BLaER1 treated with 17β-estradiol and CSF1 and Interleukin-3, amounts not matched to agents 10 nM and 100 nM (cell line): ENCODE results near the gene NPC1.

Experiments
- H3K27ac ChIP-seq, 11 experiments: shearing (Covaris generic); formaldehyde crosslinking; 2 replicates each; pipeline ENCODE4 v1.8.1; 2022
- H3K27me3 ChIP-seq, 11 experiments: shearing (Covaris generic); formaldehyde crosslinking; 2 replicates each; pipeline ENCODE4 v1.8.1; 2022
- H3K36me3 ChIP-seq, 11 experiments: shearing (Covaris generic); formaldehyde crosslinking; 2 replicates each; pipeline ENCODE4 v1.8.1; 2022
- H3K4me1 ChIP-seq, 10 experiments: shearing (Covaris generic); formaldehyde crosslinking; 2 replicates each; pipeline ENCODE4 v1.8.1; 2022
- H3K4me2 ChIP-seq, 11 experiments: shearing (Covaris generic); formaldehyde crosslinking; 2 replicates each; pipeline ENCODE4 v1.8.1; 2022
- H3K4me3 ChIP-seq, 10 experiments: shearing (Covaris generic); formaldehyde crosslinking; 2 replicates each; pipeline ENCODE4 v1.8.1; 2022
- H3K9ac ChIP-seq, 11 experiments: shearing (Covaris generic); formaldehyde crosslinking; 2 replicates each; pipeline ENCODE4 v1.8.1; 2022
- H3K9me3 ChIP-seq, 11 experiments: shearing (Covaris generic); formaldehyde crosslinking; replicated peaks in 1 of 11; 2 replicates each; pipeline ENCODE4 v1.8.1; 2022
- H4K20me1 ChIP-seq, 11 experiments: shearing (Covaris generic); formaldehyde crosslinking; 2 replicates each; pipeline ENCODE4 v1.8.1; 2022
- Cebpa-rat ChIP-seq, 11 experiments: shearing (Covaris generic); IDR thresholded peaks; 2 replicates each; pipeline ENCODE4 v1.8.1; 2022

Gene NPC1

DNA sequence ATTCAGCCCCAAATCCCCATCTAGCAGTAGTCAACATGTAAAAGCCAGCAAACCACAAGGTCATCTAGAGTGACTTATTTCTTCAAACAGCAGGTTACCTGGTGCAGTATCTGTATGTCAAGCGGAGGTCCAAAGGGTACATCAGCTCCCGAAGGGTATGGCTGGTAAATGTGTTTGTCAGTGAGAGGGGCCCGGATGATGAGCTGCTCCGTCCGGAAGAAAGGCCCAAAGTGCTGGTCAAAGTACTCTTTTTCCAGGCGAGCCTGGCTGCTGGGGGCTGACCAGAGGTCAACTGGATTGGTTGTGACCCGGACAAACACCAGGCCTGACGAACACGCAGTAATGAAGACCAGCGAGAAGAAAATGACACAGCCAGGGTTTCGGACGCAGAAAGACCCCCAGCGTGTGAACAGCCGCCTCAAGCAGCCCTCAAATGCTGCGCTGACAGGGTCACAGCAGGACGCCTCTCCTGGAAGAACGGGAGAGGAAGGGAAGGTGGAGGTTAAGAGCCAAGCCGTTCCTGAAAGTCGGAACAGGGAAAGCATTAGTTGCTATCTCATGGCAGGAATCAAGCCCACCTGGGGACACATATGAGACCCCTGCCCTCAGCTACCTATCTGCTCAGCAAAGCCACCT, 30.0 kb downstream of the NPC1 start:
- Histone ChIP-seq H4K20me1 (peaks cover 0 to 94% (median 0%) of the 10 kb centered on the region in 11 experiments; a peak in 11 of 22 replicates), H3K9ac (no peak overlapping the region), H3K27ac (no peak overlapping the region), H3K4me1 (no peaks in the 10 kb centered on the region), H3K4me3 (no peak overlapping the region), H3K4me2 (no peak overlapping the region), H3K27me3 (peaks cover 0 to 34% (median 0%) of the 10 kb centered on the region in 11 experiments; a peak in 2 of 22 replicates), H3K36me3 (peaks cover 93 to 98% (median 97%) of the 10 kb centered on the region in 11 experiments), H3K9me3 (no peaks in the 10 kb centered on the region)
- no peak for TF ChIP-seq Cebpa-rat (IDR thresholded peaks at IDR 0.05)

GRCh38 chr18:23553887-23554286, 32.4 kb downstream of the NPC1 start:
- Histone ChIP-seq H3K27me3 (peaks cover 0 to 23% (median 0%) of the 10 kb centered on the region in 11 experiments; a peak in 2 of 22 replicates), H4K20me1 (peaks cover 0 to 96% (median 0%) of the 10 kb centered on the region in 11 experiments; a peak in 11 of 22 replicates), H3K9ac (no peak overlapping the region), H3K4me1 (no peaks in the 10 kb centered on the region), H3K9me3 (no peaks in the 10 kb centered on the region), H3K4me3 (no peak overlapping the region), H3K27ac (no peak overlapping the region), H3K4me2 (no peak overlapping the region), H3K36me3 (peaks cover 94 to 98% (median 97%) of the 10 kb centered on the region in 11 experiments)
- TF ChIP-seq Cebpa-rat (IDR thresholded peaks at IDR 0.05), result no peak

DNA sequence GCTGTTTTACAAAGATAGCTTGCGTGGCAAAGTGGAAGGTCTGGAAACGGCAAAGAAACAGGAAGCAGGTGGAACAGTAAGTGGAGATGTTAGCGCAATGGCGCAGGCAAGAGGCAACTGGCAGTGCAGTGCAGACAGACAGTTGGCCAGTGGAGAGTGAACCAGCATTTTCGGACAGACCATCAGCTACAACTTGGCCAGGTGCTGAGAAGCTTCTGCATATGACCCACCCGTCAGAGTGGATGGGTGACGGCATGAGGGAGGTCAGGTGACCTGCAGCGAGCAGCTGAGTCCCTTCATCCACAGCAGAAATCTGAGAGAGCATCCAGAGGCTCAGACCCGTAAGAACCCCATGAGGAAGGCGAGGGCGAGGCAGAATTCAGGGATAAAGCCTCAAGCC, 33.8 kb downstream of the NPC1 start:
- no peak overlapping the region for H3K4me2 ChIP-seq
- no peak overlapping the region for H3K9ac ChIP-seq
- H3K27me3 ChIP-seq, result peaks cover 0 to 19% (median 0%) of the 10 kb centered on the region in 11 experiments; a peak in 2 of 22 replicates
- no peak overlapping the region for H3K4me3 ChIP-seq
- H3K27ac ChIP-seq, result no peak overlapping the region
- TF ChIP-seq Cebpa-rat (IDR thresholded peaks at IDR 0.05), result no peak
- no peaks in the 10 kb centered on the region for H3K4me1 ChIP-seq
- peaks cover 0 to 100% (median 0%) of the 10 kb centered on the region in 11 experiments; a peak in 11 of 22 replicates for H4K20me1 ChIP-seq
- H3K36me3 ChIP-seq, result peaks cover 97 to 100% (median 100%) of the 10 kb centered on the region in 11 experiments
- no peaks in the 10 kb centered on the region for H3K9me3 ChIP-seq

GRCh38 chr18:23551978-23552377, 34.3 kb downstream of the NPC1 start:
- Histone ChIP-seq H4K20me1 (peaks cover 0 to 100% (median 0%) of the 10 kb centered on the region in 11 experiments; a peak in 11 of 22 replicates), H3K4me1 (no peaks in the 10 kb centered on the region), H3K27me3 (peaks cover 0 to 19% (median 0%) of the 10 kb centered on the region in 11 experiments; a peak in 2 of 22 replicates), H3K4me2 (no peak overlapping the region), H3K27ac (no peak overlapping the region), H3K4me3 (no peak overlapping the region), H3K9ac (no peak overlapping the region), H3K36me3 (peaks cover 97 to 100% (median 100%) of the 10 kb centered on the region in 11 experiments), H3K9me3 (no peaks in the 10 kb centered on the region)
- TF ChIP-seq Cebpa-rat (IDR thresholded peaks at IDR 0.05), result no peak

- H3K36me3 ChIP-seq, result peaks cover 97 to 100% (median 100%) of the 10 kb centered on the region in 11 experiments
- H3K4me3 ChIP-seq, result no peak overlapping the region
- peaks cover 0 to 100% (median 0%) of the 10 kb centered on the region in 11 experiments; a peak in 10 of 22 replicates for H4K20me1 ChIP-seq
- no peaks in the 10 kb centered on the region for H3K9me3 ChIP-seq
- TF ChIP-seq Cebpa-rat (IDR thresholded peaks at IDR 0.05), result no peak
- no peak overlapping the region for H3K27ac ChIP-seq
- no peak overlapping the region for H3K4me2 ChIP-seq
- H3K27me3 ChIP-seq, result peaks cover 0 to 14% (median 0%) of the 10 kb centered on the region in 11 experiments; a peak in 2 of 22 replicates
- H3K4me1 ChIP-seq, result no peaks in the 10 kb centered on the region
- H3K9ac ChIP-seq, result no peak overlapping the region
Measured at GRCh38 chr18:23550898-23551297, 35.4 kb downstream of the NPC1 start.

DNA sequence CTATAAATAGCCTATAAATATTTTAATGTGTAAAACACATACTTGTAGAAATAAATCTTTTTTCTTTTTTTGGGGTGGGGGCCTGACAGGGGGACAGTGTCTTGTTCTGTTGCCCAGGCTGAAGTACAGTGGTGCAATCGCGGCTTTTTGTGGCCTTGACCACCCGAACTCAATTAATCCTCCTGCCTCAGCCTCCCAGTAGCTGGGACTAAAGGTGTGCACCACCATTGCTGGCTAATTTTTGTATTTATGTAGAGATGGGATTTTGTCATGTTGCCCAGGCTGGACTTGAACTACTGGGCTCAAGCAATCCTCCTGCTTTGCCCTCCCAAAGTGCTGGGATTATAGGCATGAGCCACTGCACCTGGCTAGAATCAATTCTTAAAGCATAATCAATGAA, 37.6 kb downstream of the NPC1 start:
- Histone ChIP-seq H3K36me3 (peaks cover 97 to 100% (median 100%) of the 10 kb centered on the region in 11 experiments), H3K27ac (no peak overlapping the region), H3K27me3 (peaks cover 0 to 36% (median 0%) of the 10 kb centered on the region in 11 experiments; a peak in 5 of 22 replicates), H3K9me3 (no peaks in the 10 kb centered on the region), H3K9ac (no peak overlapping the region), H3K4me1 (no peaks in the 10 kb centered on the region), H3K4me2 (no peak overlapping the region), H3K4me3 (no peak overlapping the region), H4K20me1 (peaks cover 0 to 100% (median 0%) of the 10 kb centered on the region in 11 experiments; a peak in 9 of 22 replicates)
- no peak for TF ChIP-seq Cebpa-rat (IDR thresholded peaks at IDR 0.05)

DNA sequence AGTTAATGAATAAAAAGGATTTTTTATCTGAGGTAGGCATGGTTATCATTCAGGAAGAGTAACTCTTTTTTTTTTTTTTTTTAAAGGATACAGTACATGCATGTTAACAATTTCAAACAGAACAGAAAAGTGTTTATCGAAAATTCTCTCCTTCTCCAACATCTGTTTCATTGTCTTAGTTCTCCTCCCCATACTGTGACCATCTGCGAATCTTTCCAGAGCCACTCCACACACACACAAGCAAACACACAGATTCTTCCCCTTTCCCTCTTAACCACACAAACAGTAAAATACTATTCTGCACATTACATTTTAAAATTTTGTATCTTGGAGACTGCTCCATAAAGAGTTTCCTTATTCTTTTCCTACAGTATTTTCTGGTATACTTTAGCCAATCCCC, 38.0 kb downstream of the NPC1 start:
- TF ChIP-seq Cebpa-rat (IDR thresholded peaks at IDR 0.05), result no peak
- Histone ChIP-seq H3K27me3 (peaks cover 0 to 40% (median 0%) of the 10 kb centered on the region in 11 experiments; a peak in 5 of 22 replicates), H3K4me2 (no peak overlapping the region), H3K27ac (no peak overlapping the region), H3K9me3 (no peaks in the 10 kb centered on the region), H3K4me1 (no peaks in the 10 kb centered on the region), H3K4me3 (no peak overlapping the region), H3K36me3 (peaks cover 97 to 100% (median 100%) of the 10 kb centered on the region in 11 experiments), H3K9ac (no peak overlapping the region), H4K20me1 (peaks cover 0 to 100% (median 0%) of the 10 kb centered on the region in 11 experiments; a peak in 8 of 22 replicates)

- Histone ChIP-seq H3K4me1 (peaks cover 0 to 4% (median 0%) of the 10 kb centered on the region in 10 experiments; a peak in 6 of 20 replicates), H3K27me3 (peaks cover 0 to 44% (median 0%) of the 10 kb centered on the region in 11 experiments; a peak in 5 of 22 replicates), H3K9me3 (no peaks in the 10 kb centered on the region), H3K4me3 (no peak overlapping the region), H3K36me3 (peaks cover 97 to 100% (median 100%) of the 10 kb centered on the region in 11 experiments), H4K20me1 (peaks cover 0 to 100% (median 0%) of the 10 kb centered on the region in 11 experiments; a peak in 8 of 22 replicates), H3K4me2 (no peak overlapping the region), H3K9ac (no peak overlapping the region), H3K27ac (no peak overlapping the region)
- no peak for TF ChIP-seq Cebpa-rat (IDR thresholded peaks at IDR 0.05)
Measured at GRCh38 chr18:23547846-23548245, 38.5 kb downstream of the NPC1 start.

GRCh38 chr18:23547306-23547705, 39.0 kb downstream of the NPC1 start:
- H3K4me2 ChIP-seq, result no peak overlapping the region
- H4K20me1 ChIP-seq, result peaks cover 0 to 100% (median 2%) of the 10 kb centered on the region in 11 experiments; a peak in 9 of 22 replicates
- H3K27me3 ChIP-seq, result peaks cover 0 to 45% (median 0%) of the 10 kb centered on the region in 11 experiments; a peak in 5 of 22 replicates
- no peak overlapping the region for H3K27ac ChIP-seq
- no peak overlapping the region for H3K9ac ChIP-seq
- no peak for TF ChIP-seq Cebpa-rat (IDR thresholded peaks at IDR 0.05)
- H3K9me3 ChIP-seq, result no peaks in the 10 kb centered on the region
- H3K36me3 ChIP-seq, result peaks cover 97 to 100% (median 100%) of the 10 kb centered on the region in 11 experiments
- H3K4me1 ChIP-seq, result peaks cover 3 to 9% (median 4%) of the 10 kb centered on the region in 10 experiments; a peak in 19 of 20 replicates
- no peak overlapping the region for H3K4me3 ChIP-seq
